Panc1 (cell line): ENCODE results near the gene G6PC3.

Experiments
- CTCF ChIP-seq: fragments of 450-650 bp; IDR thresholded peaks from 2 replicates; pipeline ENCODE4 v1.5.1; 2017; ENCODE audit warnings: mild to moderate bottlenecking
- POLR2AphosphoS5 ChIP-seq: IDR thresholded peaks from 2 replicates; pipeline ENCODE4 v1.6.1; 2012; ENCODE audit warnings: mild to moderate bottlenecking, low read depth, low read length, moderate library complexity
- REST ChIP-seq, 2 experiments: IDR thresholded peaks; 2 replicates each; pipeline ENCODE4 v1.6.1; 2011 to 2012; ENCODE audit warnings: low read depth in 2 of 2, control low read depth in 1 of 2, low read length in 1 of 2, mild to moderate bottlenecking in 1 of 2, moderate library complexity in 1 of 2; ENCODE audit not compliant: insufficient read depth in 1 of 2

- no peak for TF ChIP-seq REST (IDR thresholded peaks at IDR 0.05; ENCODE audit: insufficient read depth in 1 of 2, low read depth in 2 of 2, low read length in 1 of 2)
- TF ChIP-seq CTCF = no peak
- no peak for TF ChIP-seq POLR2AphosphoS5
Observed at GRCh38 chr17:44112284-44113280, 42.0 kb downstream of the G6PC3 start.
